NCI-H2196 treated with DMSO at 0.1 percent for 48 hours (cell line): ENCODE results near the gene ZNF214.
"Not testable (repeated sequence)": the region's sequence is repeated elsewhere in the genome, so short reads cannot be mapped to it uniquely, and the experiment has no call there.

Source experiments
- DNase-seq: peaks from one replicate; lab custom pipeline; 2025; ENCODE audit not compliant: unreplicated experiment; lab: John Stamatoyannopoulos, UW

ZNF214 gene

GRCh38 chr11:6991227-6991626 is 28.9 kb downstream of the ZNF214 start:
- no peak for DNase-seq

GRCh38 chr11:6988506-6988905 is 31.6 kb downstream of the ZNF214 start:
- DNase-seq = no peak

- DNase-seq = no peak
Observed at GRCh38 chr11:6986487-6986886, 33.7 kb downstream of the ZNF214 start.

GRCh38 chr11:6979365-6979764 is 40.8 kb downstream of the ZNF214 start:
- no peak for DNase-seq

- DNase-seq = not testable (repeated sequence)
Observed at GRCh38 chr11:6969854-6970253, 50.3 kb downstream of the ZNF214 start.

GRCh38 chr11:6968816-6969215 is 51.3 kb downstream of the ZNF214 start:
- no peak for DNase-seq

- no peak for DNase-seq
Observed at GRCh38 chr11:6962673-6963072, 57.5 kb downstream of the ZNF214 start.

- DNase-seq = no peak
Observed at GRCh38 chr11:6962141-6962540, 58.0 kb downstream of the ZNF214 start.

- not testable (repeated sequence) for DNase-seq
Observed at GRCh38 chr11:6954248-6954647, 65.9 kb downstream of the ZNF214 start.
